Esophagus squamous epithelium (tissue), 5 donors: Measurements from ENCODE around the gene PDSS2. TPM values are rescaled to one million over a fixed set of nuclear protein-coding genes. Genes with fewer than 3 reads are reported as not detected.
"Not testable (repeated sequence)": the region's sequence is repeated elsewhere in the genome, so short reads cannot be mapped to it uniquely, and the experiment has no call there.

Experiments used
- DNase-seq: peaks from one replicate; lab custom pipeline; 2025; lab: John Stamatoyannopoulos, UW
- H3K27ac ChIP-seq, 4 donors: fragments of 200-600 bp; sonication (generic); one replicate each; pipeline ENCODE4 v1.5.1; 2016 to 2019; ENCODE audit warnings: mild to moderate bottlenecking in 1 of 4
- H3K27me3 ChIP-seq, 4 donors: fragments of 200-600 bp; sonication (generic); 1 replicate in 3 of 4; 2 replicates in 1 of 4; pipeline versions ENCODE4 v1.5.1 to v1.6.0; 2017 to 2021; ENCODE audit warnings: antibody characterized with exemption in 1 of 4
- H3K36me3 ChIP-seq, 3 donors: fragments of 200-600 bp; sonication (generic); one replicate each; pipeline ENCODE4 v1.5.1; 2016 to 2019
- H3K4me1 ChIP-seq, 3 donors: fragments of 200-600 bp; sonication (generic); one replicate each; pipeline ENCODE4 v1.5.1; 2017 to 2019
- H3K4me3 ChIP-seq, 4 donors: fragments of 200-600 bp; sonication (generic); 1 replicate in 3 of 4; 2 replicates in 1 of 4; pipeline ENCODE4 v1.5.1; 2016 to 2019; ENCODE audit warnings: mild to moderate bottlenecking in 2 of 4, moderate library complexity in 1 of 4
- H3K9me3 ChIP-seq, 3 donors: fragments of 200-600 bp; sonication (generic); one replicate each; pipeline ENCODE4 v1.5.1; 2016 to 2019
- CTCF ChIP-seq, 6 experiments: fragments of 450-650 bp in 4 of 6; fragments of 200-600 bp in 2 of 6; sonication (generic) in 2 of 6; IDR thresholded peaks; one replicate each; pipeline ENCODE4 v1.5.1; 2016 to 2019; ENCODE audit warnings: antibody characterized with exemption in 6 of 6, mild to moderate bottlenecking in 4 of 6, moderate library complexity in 4 of 6
- POLR2A ChIP-seq, 4 donors: fragments of 450-650 bp; IDR thresholded peaks; one replicate each; pipeline ENCODE4 v1.6.1; 2017; ENCODE audit warnings: antibody characterized with exemption in 4 of 4, mild to moderate bottlenecking in 4 of 4, moderate library complexity in 3 of 4
- WGBS, 2 donors: methylation state at CpG; one replicate each; pipeline ENCODE4 v1.1.5; 2018; 5-methylcytosine and 5-hydroxymethylcytosine counted together
- intact Hi-C: fragments of 100-400 bp; cut with DNase I; formaldehyde crosslinking; loops from one replicate; pipeline ENCODE4 v1.15.0; 2022
- total RNA-seq, 4 donors: library from RNA; depleted of rRNA; stranded (reverse); fragments of >200 nt; gene quantifications; one replicate each; pipeline ENCODE4 v1.1.0, GENCODE V29; 2016
- donor health status: DM: yes; HTN: yes; CAD: no.

The PDSS2 gene
- total RNA-seq, 4 donors from 2014 or later, result 7.0 to 15.9 (median 12.3) TPM

GRCh38 chr6:107196152-107196551, 263.2 kb downstream of the PDSS2 start:
- WGBS, 2 donors, result 78 to 83% methylated on average over 3 of the region's 3 CpGs
- DNase-seq, result no peak
- Histone ChIP-seq H3K4me3 (no peak overlapping the region), H3K36me3 (no peaks in the 10 kb centered on the region), H3K4me1 (no peaks in the 10 kb centered on the region), H3K9me3 (no peaks in the 10 kb centered on the region), H3K27me3 (no peaks in the 10 kb centered on the region), H3K27ac (no peak overlapping the region)
- intact Hi-C loops, result no loop called here
- TF ChIP-seq CTCF (IDR thresholded peaks at IDR 0.05) (no peak), POLR2A (IDR thresholded peaks at IDR 0.05) (no peak)

GRCh38 chr6:107194723-107195122, 264.6 kb downstream of the PDSS2 start:
- H3K36me3 ChIP-seq, H3K27ac ChIP-seq, DNase-seq, H3K27me3 ChIP-seq, H3K9me3 ChIP-seq, H3K4me3 ChIP-seq, H3K4me1 ChIP-seq, intact Hi-C loops: not testable (repeated sequence)
- 83 to 95% methylated on average over 4 to 8 of the region's 8 CpGs for WGBS, 2 donors

GRCh38 chr6:107192830-107193229, 266.5 kb downstream of the PDSS2 start:
- no peaks in the 10 kb centered on the region for H3K4me1 ChIP-seq
- no peak overlapping the region for H3K27ac ChIP-seq
- peaks cover 0 to 19% (median 0%) of the 10 kb centered on the region in 3 donors for H3K36me3 ChIP-seq
- no peaks in the 10 kb centered on the region for H3K9me3 ChIP-seq
- DNase-seq, result no peak
- no peak overlapping the region for H3K4me3 ChIP-seq
- no peaks in the 10 kb centered on the region for H3K27me3 ChIP-seq
- intact Hi-C loops, result no loop called here
- 66 to 85% methylated on average over 4 of the region's 4 CpGs for WGBS, 2 donors
- TF ChIP-seq CTCF (IDR thresholded peaks at IDR 0.05), result no peak
- no peak for TF ChIP-seq POLR2A (IDR thresholded peaks at IDR 0.05)

GRCh38 chr6:107187630-107188029, 271.7 kb downstream of the PDSS2 start:
- no peak overlapping the region for H3K27ac ChIP-seq
- TF ChIP-seq CTCF (IDR thresholded peaks at IDR 0.05), result no peak
- no peak for TF ChIP-seq POLR2A (IDR thresholded peaks at IDR 0.05)
- H3K4me3 ChIP-seq, result no peak overlapping the region
- no peaks in the 10 kb centered on the region for H3K9me3 ChIP-seq
- peaks cover 0 to 28% (median 0%) of the 10 kb centered on the region in 3 donors for H3K36me3 ChIP-seq
- no peak for DNase-seq
- H3K4me1 ChIP-seq, result no peaks in the 10 kb centered on the region
- WGBS, 2 donors, result 66 to 94% methylated on average over 6 of the region's 6 CpGs
- H3K27me3 ChIP-seq, result no peaks in the 10 kb centered on the region
- intact Hi-C loops, result no loop called here

- no peak overlapping the region for H3K4me3 ChIP-seq
- DNase-seq, result no peak
- H3K9me3 ChIP-seq, result no peaks in the 10 kb centered on the region
- no peak overlapping the region for H3K27ac ChIP-seq
- 79 to 89% methylated on average over 1 of the region's 1 CpG for WGBS, 2 donors
- no peaks in the 10 kb centered on the region for H3K27me3 ChIP-seq
- peaks cover 0 to 35% (median 0%) of the 10 kb centered on the region in 3 donors for H3K36me3 ChIP-seq
- H3K4me1 ChIP-seq, result no peaks in the 10 kb centered on the region
- intact Hi-C loops, result no loop called here
- TF ChIP-seq CTCF (IDR thresholded peaks at IDR 0.05), result no peak
- no peak for TF ChIP-seq POLR2A (IDR thresholded peaks at IDR 0.05)
Measured at GRCh38 chr6:107186047-107186446, 273.3 kb downstream of the PDSS2 start.

- H3K9me3 ChIP-seq, result no peaks in the 10 kb centered on the region
- no peak overlapping the region for H3K4me3 ChIP-seq
- intact Hi-C loops, result no loop called here
- TF ChIP-seq CTCF (IDR thresholded peaks at IDR 0.05), result peak in 1 of 6 experiments; percentile 13
- no peak for TF ChIP-seq POLR2A (IDR thresholded peaks at IDR 0.05)
- no peaks in the 10 kb centered on the region for H3K4me1 ChIP-seq
- no peaks in the 10 kb centered on the region for H3K27me3 ChIP-seq
- H3K36me3 ChIP-seq, result peaks cover 0 to 35% (median 0%) of the 10 kb centered on the region in 3 donors
- WGBS, 2 donors, result 73 to 76% methylated on average over 9 of the region's 9 CpGs
- DNase-seq, result no peak
- no peak overlapping the region for H3K27ac ChIP-seq
Measured at GRCh38 chr6:107185391-107185970, 273.9 kb downstream of the PDSS2 start.
